ENCODE data around the gene PEX26. TPM values are rescaled to one million over a fixed set of nuclear protein-coding genes. Genes with fewer than 3 reads are reported as not detected.
"Not testable (repeated sequence)": the region's sequence is repeated elsewhere in the genome, so short reads cannot be mapped to it uniquely, and the experiment has no call there.

PEX26 gene
- total RNA-seq, 5 donors from 2014 or later (not counting 1 experiment from before 2014, with no cell fraction given): 30.2 to 42.7 (median 39.8) TPM

GRCh38 chr22:18073927-18074326, 3.9 kb upstream of the PEX26 start:
- not testable (repeated sequence) for H3K9me3 ChIP-seq; H3K9me3 Mint-ChIP-seq; H3K36me3 Mint-ChIP-seq; DNase-seq; H3K27ac Mint-ChIP-seq; ATAC-seq (replicated peaks in 1 of 4); H3K36me3 ChIP-seq (ENCODE audit: control insufficient read depth in 2 of 2, extremely low read depth in 1 of 2, insufficient read depth in 1 of 2, low read length in 1 of 2); H3K4me3 Mint-ChIP-seq; H3K27me3 ChIP-seq (replicated peaks in 1 of 2; ENCODE audit: control insufficient read depth in 2 of 2, extremely low read depth in 1 of 2, insufficient read depth in 2 of 2, low read length in 1 of 2); H3K27ac ChIP-seq (ENCODE audit: low read length); H3K4me3 ChIP-seq (ENCODE audit: control insufficient read depth in 1 of 2, extremely low read depth in 1 of 2, low read length in 1 of 2); H3K27me3 Mint-ChIP-seq
- peaks cover 24 to 28% (median 25%) of the 10 kb centered on the region in 3 donors for H3K4me1 Mint-ChIP-seq
- ChIA-PET POLR2A (interaction anchor here in 1 of 2 donors (0.7 kb wide), 1 partner anchor 11 kb away, joined by 8 read pairs; no protein-coding TSS in a partner anchor), CTCF (interaction anchor here in 1 of 2 donors (4.4 kb wide), 1 partner anchor 244 kb away, joined by 41 read pairs; no protein-coding TSS in a partner anchor)
- WGBS (ENCODE audit: insufficient coverage): 93% methylated on average over 3 of the region's 4 CpGs
- H3K4me1 ChIP-seq (ENCODE audit: control insufficient read depth in 1 of 2, extremely low read depth in 1 of 2, insufficient read depth in 2 of 2, low read length in 2 of 2): peaks cover 12 to 20% of the 10 kb centered on the region in 2 experiments

- Mint-ChIP-seq H3K4me1 (peaks cover 35 to 40% (median 36%) of the 10 kb centered on the region in 3 donors), H3K36me3 (peaks cover 8% of the 10 kb centered on the region), H3K27ac (no peak overlapping the region), H3K9me3 (no peaks in the 10 kb centered on the region), H3K27me3 (no peaks in the 10 kb centered on the region), H3K4me3 (no peak overlapping the region)
- Histone ChIP-seq H3K36me3 (ENCODE audit: control insufficient read depth in 2 of 2, extremely low read depth in 1 of 2, insufficient read depth in 1 of 2, low read length in 1 of 2) (peaks cover 0 to 11% of the 10 kb centered on the region in 2 donors), H3K27me3 (replicated peaks in 1 of 2; ENCODE audit: control insufficient read depth in 2 of 2, extremely low read depth in 1 of 2, insufficient read depth in 2 of 2, low read length in 1 of 2) (no peaks in the 10 kb centered on the region), H3K9me3 (no peaks in the 10 kb centered on the region), H3K4me3 (ENCODE audit: control insufficient read depth in 1 of 2, extremely low read depth in 1 of 2, low read length in 1 of 2) (no peak overlapping the region), H3K27ac (ENCODE audit: low read length) (no peak overlapping the region), H3K4me1 (ENCODE audit: control insufficient read depth in 1 of 2, extremely low read depth in 1 of 2, insufficient read depth in 2 of 2, low read length in 2 of 2) (peaks cover 14 to 29% of the 10 kb centered on the region in 2 experiments)
- no peak for ATAC-seq (replicated peaks in 1 of 4)
- ChIA-PET POLR2A (no interaction called here), CTCF (interaction anchor here (0.5 to 4.4 kb wide), 14 partner anchors 25 to 1324 kb away, joined by 3 to 41 read pairs (median 4); partner anchors contain the start of gene USP18 (in 1 of the 2))
- no peak for DNase-seq
- WGBS (ENCODE audit: insufficient coverage): 88% methylated on average over 5 of the region's 6 CpGs
These were observed 2.6 kb upstream of the PEX26 start for GRCh38 chr22:18075101-18075719.

- no peaks in the 10 kb centered on the region for H3K9me3 Mint-ChIP-seq
- POLR2A ChIA-PET: interaction anchor here in 1 of 2 donors (0.6 kb wide), 1 partner anchor 30 kb away, joined by 3 read pairs; no protein-coding TSS in a partner anchor
- H3K4me1 Mint-ChIP-seq: peaks cover 37 to 45% (median 39%) of the 10 kb centered on the region in 3 donors
- peaks cover 14% of the 10 kb centered on the region for H3K36me3 Mint-ChIP-seq
- H3K27ac Mint-ChIP-seq: peak overlapping the region; percentile 2 to 13
- H3K4me3 ChIP-seq (ENCODE audit: control insufficient read depth in 1 of 2, extremely low read depth in 1 of 2, low read length in 1 of 2): no peak overlapping the region
- CTCF ChIA-PET: interaction anchor here (0.5 to 4.4 kb wide), 19 partner anchors 13 to 1323 kb away, joined by 3 to 41 read pairs (median 4); partner anchors contain the start of gene USP18 (in 1 of the 2)
- ATAC-seq (replicated peaks in 1 of 4): no peak
- peak overlapping the region; percentile 9 to 94 (median 29) for H3K4me3 Mint-ChIP-seq
- H3K36me3 ChIP-seq (ENCODE audit: control insufficient read depth in 2 of 2, extremely low read depth in 1 of 2, insufficient read depth in 1 of 2, low read length in 1 of 2): peaks cover 0 to 16% of the 10 kb centered on the region in 2 donors
- H3K27me3 ChIP-seq (replicated peaks in 1 of 2; ENCODE audit: control insufficient read depth in 2 of 2, extremely low read depth in 1 of 2, insufficient read depth in 2 of 2, low read length in 1 of 2): no peaks in the 10 kb centered on the region
- no peaks in the 10 kb centered on the region for H3K27me3 Mint-ChIP-seq
- peak in 21 of 35 experiments; percentile 8 to 84 (median 17) for DNase-seq
- no peaks in the 10 kb centered on the region for H3K9me3 ChIP-seq
- peaks cover 14 to 29% of the 10 kb centered on the region in 2 experiments for H3K4me1 ChIP-seq (ENCODE audit: control insufficient read depth in 1 of 2, extremely low read depth in 1 of 2, insufficient read depth in 2 of 2, low read length in 2 of 2)
- peak overlapping the region; percentile 77 for H3K27ac ChIP-seq (ENCODE audit: low read length)
- WGBS (ENCODE audit: insufficient coverage): 80% methylated on average over 10 of the region's 13 CpGs
These were observed 1.9 kb upstream of the PEX26 start for GRCh38 chr22:18075720-18076497.

- H3K4me1 Mint-ChIP-seq: peaks cover 49 to 57% (median 50%) of the 10 kb centered on the region in 3 donors
These were observed 627 bp upstream of the PEX26 start for GRCh38 chr22:18077087-18077638.

GRCh38 chr22:18078329-18079041, 695 bp downstream of the PEX26 start:
- DNase-seq (peak in 15 of 35 experiments; percentile 8 to 49 (median 12)), ATAC-seq (replicated peaks in 1 of 4) (peak in 2 of 4 experiments; percentile 6)
- ChIA-PET POLR2A (interaction anchor here in 1 of 2 donors (0.6 to 1.3 kb wide), 2 partner anchors 55 to 71 kb away, joined by 3 to 9 read pairs; partner anchors contain the start of gene USP18), CTCF (interaction anchor here in 1 of 2 donors (0.8 to 1.3 kb wide), 3 partner anchors 71 to 337 kb away, joined by 3 to 16 read pairs (median 6); partner anchors contain the start of gene USP18)
- WGBS (ENCODE audit: insufficient coverage): 8% methylated on average over 39 of the region's 45 CpGs
- Mint-ChIP-seq H3K4me1 (peaks cover 57 to 70% (median 58%) of the 10 kb centered on the region in 3 donors), H3K36me3 (peaks cover 36% of the 10 kb centered on the region), H3K4me3 (peak overlapping the region; percentile 94 to 96 (median 95)), H3K27me3 (no peaks in the 10 kb centered on the region), H3K27ac (peak overlapping the region; percentile 75 to 98), H3K9me3 (no peaks in the 10 kb centered on the region)
- H3K27ac ChIP-seq (ENCODE audit: low read length): no peak overlapping the region
- H3K27me3 ChIP-seq (replicated peaks in 1 of 2; ENCODE audit: control insufficient read depth in 2 of 2, extremely low read depth in 1 of 2, insufficient read depth in 2 of 2, low read length in 1 of 2): no peaks in the 10 kb centered on the region
- H3K36me3 ChIP-seq (ENCODE audit: control insufficient read depth in 2 of 2, extremely low read depth in 1 of 2, insufficient read depth in 1 of 2, low read length in 1 of 2): peaks cover 5 to 40% of the 10 kb centered on the region in 2 donors
- H3K4me3 ChIP-seq (ENCODE audit: control insufficient read depth in 1 of 2, extremely low read depth in 1 of 2, low read length in 1 of 2): peak overlapping the region; percentile 84 to 85
- H3K4me1 ChIP-seq (ENCODE audit: control insufficient read depth in 1 of 2, extremely low read depth in 1 of 2, insufficient read depth in 2 of 2, low read length in 2 of 2): peaks cover 14 to 31% of the 10 kb centered on the region in 2 experiments
- no peaks in the 10 kb centered on the region for H3K9me3 ChIP-seq

More at GRCh38 chr22:18077087-18077638, 627 bp upstream of the PEX26 start:
- Mint-ChIP-seq H3K9me3 (no peaks in the 10 kb centered on the region), H3K36me3 (peaks cover 25% of the 10 kb centered on the region), H3K27me3 (no peaks in the 10 kb centered on the region), H3K27ac (peak overlapping the region; percentile 98 to 100), H3K4me3 (peak overlapping the region; percentile 94 to 96 (median 95))
- peaks cover 14 to 29% of the 10 kb centered on the region in 2 experiments for H3K4me1 ChIP-seq (ENCODE audit: control insufficient read depth in 1 of 2, extremely low read depth in 1 of 2, insufficient read depth in 2 of 2, low read length in 2 of 2)
- peaks cover 0 to 27% of the 10 kb centered on the region in 2 donors for H3K36me3 ChIP-seq (ENCODE audit: control insufficient read depth in 2 of 2, extremely low read depth in 1 of 2, insufficient read depth in 1 of 2, low read length in 1 of 2)
- DNase-seq (no peak), ATAC-seq (replicated peaks in 1 of 4) (peak in 1 of 4 experiments; percentile 0)
- ChIA-PET CTCF (interaction anchor here (0.8 to 2.8 kb wide), 6 partner anchors 72 to 336 kb away, joined by 3 to 19 read pairs (median 7); partner anchors contain the start of gene USP18 (in 1 of the 2)), POLR2A (interaction anchor here in 1 of 2 donors (0.6 to 1.3 kb wide), 4 partner anchors 13 to 243 kb away, joined by 3 to 9 read pairs (median 3); partner anchors contain the start of gene USP18)
- peak overlapping the region; percentile 77 for H3K27ac ChIP-seq (ENCODE audit: low read length)
- WGBS (ENCODE audit: insufficient coverage): 2% methylated on average over 9 of the region's 10 CpGs
- H3K4me3 ChIP-seq (ENCODE audit: control insufficient read depth in 1 of 2, extremely low read depth in 1 of 2, low read length in 1 of 2): peak overlapping the region; percentile 84 to 85
- H3K9me3 ChIP-seq: no peaks in the 10 kb centered on the region
- H3K27me3 ChIP-seq (replicated peaks in 1 of 2; ENCODE audit: control insufficient read depth in 2 of 2, extremely low read depth in 1 of 2, insufficient read depth in 2 of 2, low read length in 1 of 2): no peaks in the 10 kb centered on the region

Measured in T-cell (primary cell).